Measurements from ENCODE around the gene NCOA1. TPM values are rescaled to one million over a fixed set of nuclear protein-coding genes. Genes with fewer than 3 reads are reported as not detected.

Gene NCOA1
- polyA plus RNA-seq, 1 donor from 2014 or later: 23.0 TPM

- H3K9me3 ChIP-seq (ENCODE audit: low read length): no peaks in the 10 kb centered on the region
- TF ChIP-seq RAD21 (conservative IDR thresholded peaks at IDR 0.05) (no peak), TAF1 (IDR thresholded peaks at IDR 0.05; ENCODE audit: low read depth) (no peak), EP300 (conservative IDR thresholded peaks at IDR 0.05; ENCODE audit: poor library complexity, severe bottlenecking) (no peak), POLR2AphosphoS5 (IDR thresholded peaks at IDR 0.05) (no peak), EZH2 (IDR thresholded peaks at IDR 0.05; ENCODE audit: borderline replicate concordance, insufficient read depth, low read length, poor library complexity, severe bottlenecking) (no peak), SMC3 (conservative IDR thresholded peaks at IDR 0.05; ENCODE audit: poor library complexity) (no peak), CTCF (IDR thresholded peaks at IDR 0.05; ENCODE audit: poor library complexity, severe bottlenecking) (no peak), MXI1 (conservative IDR thresholded peaks at IDR 0.05; ENCODE audit: poor library complexity, severe bottlenecking) (no peak)
- TF ChIP-seq, protein P1, sequence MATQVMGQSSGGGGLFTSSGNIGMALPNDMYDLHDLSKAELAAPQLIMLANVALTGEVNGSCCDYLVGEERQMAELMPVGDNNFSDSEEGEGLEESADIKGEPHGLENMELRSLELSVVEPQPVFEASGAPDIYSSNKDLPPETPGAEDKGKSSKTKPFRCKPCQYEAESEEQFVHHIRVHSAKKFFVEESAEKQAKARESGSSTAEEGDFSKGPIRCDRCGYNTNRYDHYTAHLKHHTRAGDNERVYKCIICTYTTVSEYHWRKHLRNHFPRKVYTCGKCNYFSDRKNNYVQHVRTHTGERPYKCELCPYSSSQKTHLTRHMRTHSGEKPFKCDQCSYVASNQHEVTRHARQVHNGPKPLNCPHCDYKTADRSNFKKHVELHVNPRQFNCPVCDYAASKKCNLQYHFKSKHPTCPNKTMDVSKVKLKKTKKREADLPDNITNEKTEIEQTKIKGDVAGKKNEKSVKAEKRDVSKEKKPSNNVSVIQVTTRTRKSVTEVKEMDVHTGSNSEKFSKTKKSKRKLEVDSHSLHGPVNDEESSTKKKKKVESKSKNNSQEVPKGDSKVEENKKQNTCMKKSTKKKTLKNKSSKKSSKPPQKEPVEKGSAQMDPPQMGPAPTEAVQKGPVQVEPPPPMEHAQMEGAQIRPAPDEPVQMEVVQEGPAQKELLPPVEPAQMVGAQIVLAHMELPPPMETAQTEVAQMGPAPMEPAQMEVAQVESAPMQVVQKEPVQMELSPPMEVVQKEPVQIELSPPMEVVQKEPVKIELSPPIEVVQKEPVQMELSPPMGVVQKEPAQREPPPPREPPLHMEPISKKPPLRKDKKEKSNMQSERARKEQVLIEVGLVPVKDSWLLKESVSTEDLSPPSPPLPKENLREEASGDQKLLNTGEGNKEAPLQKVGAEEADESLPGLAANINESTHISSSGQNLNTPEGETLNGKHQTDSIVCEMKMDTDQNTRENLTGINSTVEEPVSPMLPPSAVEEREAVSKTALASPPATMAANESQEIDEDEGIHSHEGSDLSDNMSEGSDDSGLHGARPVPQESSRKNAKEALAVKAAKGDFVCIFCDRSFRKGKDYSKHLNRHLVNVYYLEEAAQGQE (IDR thresholded peaks at IDR 0.05; ENCODE audit: borderline replicate concordance): no peak
- H3K9me2 ChIP-seq (ENCODE audit: insufficient read depth, low read length): no peaks in the 10 kb centered on the region
- no peaks in the 10 kb centered on the region for H3K36me3 ChIP-seq (ENCODE audit: insufficient read depth, low read length)
- no peak overlapping the region for H2AFZ ChIP-seq (ENCODE audit: low read depth, low read length)
- peaks cover 9% of the 10 kb centered on the region for H3K79me2 ChIP-seq (replicated peaks; ENCODE audit: insufficient read depth, low read length)
- no peak overlapping the region for H3K27ac ChIP-seq (ENCODE audit: low read length)
- H3K27me3 ChIP-seq (ENCODE audit: insufficient read depth, low read depth, low read length): no peaks in the 10 kb centered on the region
- H3K4me3 ChIP-seq (ENCODE audit: low read length): no peak overlapping the region
- no peaks in the 10 kb centered on the region for H3F3A ChIP-seq (ENCODE audit: insufficient read depth, low read length, poor library complexity, severe bottlenecking)
- no peak overlapping the region for H3K4me2 ChIP-seq (ENCODE audit: low read length)
- no peak overlapping the region for H3K9ac ChIP-seq (ENCODE audit: low read length)
- no peaks in the 10 kb centered on the region for H4K20me1 ChIP-seq (ENCODE audit: insufficient read depth)
Observed at GRCh38 chr2:24576146-24576545, 85.1 kb downstream of the NCOA1 start.

DNA sequence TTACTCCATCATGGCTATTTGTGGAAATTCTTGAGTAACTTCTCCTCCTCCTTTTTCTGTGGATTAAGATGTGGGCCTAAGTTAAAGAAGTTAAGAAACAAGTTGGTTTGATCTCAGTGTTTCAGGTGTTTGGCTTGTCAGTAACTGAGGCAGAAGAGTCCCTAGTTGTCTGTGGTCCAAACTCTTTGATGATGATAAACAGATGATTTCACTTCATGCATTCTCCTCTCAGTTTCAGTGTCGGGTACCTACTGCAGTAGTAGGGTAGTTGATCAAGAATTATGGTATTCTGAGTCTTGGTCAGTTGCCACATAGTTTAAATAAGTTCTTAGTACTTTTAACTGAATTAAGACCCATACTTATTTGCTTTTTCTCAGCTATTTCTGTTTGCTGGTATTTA, 85.6 kb downstream of the NCOA1 start:
- Histone ChIP-seq H3K9me3 (ENCODE audit: low read length) (no peaks in the 10 kb centered on the region), H3K27ac (ENCODE audit: low read length) (no peak overlapping the region), H3K36me3 (ENCODE audit: insufficient read depth, low read length) (no peaks in the 10 kb centered on the region), H3K9ac (ENCODE audit: low read length) (no peak overlapping the region), H4K20me1 (ENCODE audit: insufficient read depth) (no peaks in the 10 kb centered on the region), H3K9me2 (ENCODE audit: insufficient read depth, low read length) (no peaks in the 10 kb centered on the region), H3K27me3 (ENCODE audit: insufficient read depth, low read depth, low read length) (no peaks in the 10 kb centered on the region), H3K4me3 (ENCODE audit: low read length) (no peak overlapping the region), H3K4me2 (ENCODE audit: low read length) (no peak overlapping the region), H3F3A (ENCODE audit: insufficient read depth, low read length, poor library complexity, severe bottlenecking) (no peaks in the 10 kb centered on the region), H2AFZ (ENCODE audit: low read depth, low read length) (no peak overlapping the region), H3K79me2 (replicated peaks; ENCODE audit: insufficient read depth, low read length) (peaks cover 9% of the 10 kb centered on the region)
- no peak for TF ChIP-seq CTCF (IDR thresholded peaks at IDR 0.05; ENCODE audit: poor library complexity, severe bottlenecking)
- TF ChIP-seq EP300 (conservative IDR thresholded peaks at IDR 0.05; ENCODE audit: poor library complexity, severe bottlenecking): no peak
- TF ChIP-seq TAF1 (IDR thresholded peaks at IDR 0.05; ENCODE audit: low read depth): no peak
- TF ChIP-seq, protein P1 (IDR thresholded peaks at IDR 0.05; ENCODE audit: borderline replicate concordance): no peak
- TF ChIP-seq SMC3 (conservative IDR thresholded peaks at IDR 0.05; ENCODE audit: poor library complexity): no peak
- TF ChIP-seq EZH2 (IDR thresholded peaks at IDR 0.05; ENCODE audit: borderline replicate concordance, insufficient read depth, low read length, poor library complexity, severe bottlenecking): no peak
- TF ChIP-seq POLR2AphosphoS5 (IDR thresholded peaks at IDR 0.05): no peak
- no peak for TF ChIP-seq MXI1 (conservative IDR thresholded peaks at IDR 0.05; ENCODE audit: poor library complexity, severe bottlenecking)
- TF ChIP-seq RAD21 (conservative IDR thresholded peaks at IDR 0.05): no peak
